ENCODE measurements around the gene PSMG1. TPM values are rescaled to one million over a fixed set of nuclear protein-coding genes. Genes with fewer than 3 reads are reported as not detected.

PSMG1 gene
- total RNA-seq, 1 donor from 2014 or later = 21.4 TPM

DNA sequence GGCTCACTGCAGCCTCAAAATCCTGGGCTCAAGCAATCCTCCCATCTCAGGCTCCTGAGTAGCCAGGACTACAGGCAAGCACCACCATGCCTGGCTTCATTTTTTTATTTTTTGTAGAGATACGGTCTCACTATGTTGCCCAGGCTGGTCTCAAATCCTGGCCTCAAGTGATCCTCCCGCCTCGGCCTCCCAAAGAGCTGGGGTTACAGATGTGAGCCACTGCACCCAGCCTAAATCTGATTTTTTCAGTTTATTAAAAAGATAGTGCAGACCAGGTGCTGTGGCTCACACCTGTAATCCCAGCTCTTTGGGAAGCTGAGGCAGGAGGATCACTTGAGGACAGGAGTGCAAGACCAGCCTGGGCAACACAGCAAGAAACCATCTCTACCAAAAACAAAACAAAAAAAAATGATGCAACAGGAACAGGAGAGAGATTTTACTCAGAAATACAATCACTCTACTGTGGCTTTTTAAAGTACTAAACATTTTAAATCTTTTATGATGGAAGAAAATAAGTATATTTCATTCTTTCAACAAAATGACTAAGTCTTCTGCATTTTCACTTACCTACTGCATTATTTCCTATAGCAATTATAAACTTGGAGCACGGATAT is 1.9 kb downstream of the PSMG1 start:
- Histone ChIP-seq H3K27ac (no peak overlapping the region), H3K4me3 (no peak overlapping the region), H3K27me3 (no peaks in the 10 kb centered on the region), H3K9me3 (no peaks in the 10 kb centered on the region), H3K36me3 (peaks cover 15% of the 10 kb centered on the region), H3K4me1 (peaks cover 17% of the 10 kb centered on the region)
- intact Hi-C loops (cut with DNase I) = no loop called here
- TF ChIP-seq, protein P1, sequence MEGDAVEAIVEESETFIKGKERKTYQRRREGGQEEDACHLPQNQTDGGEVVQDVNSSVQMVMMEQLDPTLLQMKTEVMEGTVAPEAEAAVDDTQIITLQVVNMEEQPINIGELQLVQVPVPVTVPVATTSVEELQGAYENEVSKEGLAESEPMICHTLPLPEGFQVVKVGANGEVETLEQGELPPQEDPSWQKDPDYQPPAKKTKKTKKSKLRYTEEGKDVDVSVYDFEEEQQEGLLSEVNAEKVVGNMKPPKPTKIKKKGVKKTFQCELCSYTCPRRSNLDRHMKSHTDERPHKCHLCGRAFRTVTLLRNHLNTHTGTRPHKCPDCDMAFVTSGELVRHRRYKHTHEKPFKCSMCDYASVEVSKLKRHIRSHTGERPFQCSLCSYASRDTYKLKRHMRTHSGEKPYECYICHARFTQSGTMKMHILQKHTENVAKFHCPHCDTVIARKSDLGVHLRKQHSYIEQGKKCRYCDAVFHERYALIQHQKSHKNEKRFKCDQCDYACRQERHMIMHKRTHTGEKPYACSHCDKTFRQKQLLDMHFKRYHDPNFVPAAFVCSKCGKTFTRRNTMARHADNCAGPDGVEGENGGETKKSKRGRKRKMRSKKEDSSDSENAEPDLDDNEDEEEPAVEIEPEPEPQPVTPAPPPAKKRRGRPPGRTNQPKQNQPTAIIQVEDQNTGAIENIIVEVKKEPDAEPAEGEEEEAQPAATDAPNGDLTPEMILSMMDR (IDR thresholded peaks at IDR 0.05) = no peak
- DNase-seq (no peak), ATAC-seq (no peak)

GRCh38 chr21:39180429-39181019 is 2.7 kb downstream of the PSMG1 start:
- peaks cover 19% of the 10 kb centered on the region for H3K36me3 ChIP-seq
- TF ChIP-seq, protein P1 (IDR thresholded peaks at IDR 0.05) = peak; percentile 14
- no peaks in the 10 kb centered on the region for H3K27me3 ChIP-seq
- peaks cover 17% of the 10 kb centered on the region for H3K4me1 ChIP-seq
- H3K9me3 ChIP-seq = no peaks in the 10 kb centered on the region
- H3K4me3 ChIP-seq = no peak overlapping the region
- DNase-seq (no peak), ATAC-seq (no peak)
- H3K27ac ChIP-seq = no peak overlapping the region
- intact Hi-C loops (cut with DNase I) = no loop called here

GRCh38 chr21:39178421-39178820 is 4.8 kb downstream of the PSMG1 start:
- Histone ChIP-seq H3K4me1 (peaks cover 11% of the 10 kb centered on the region), H3K36me3 (peaks cover 26% of the 10 kb centered on the region), H3K4me3 (no peak overlapping the region), H3K27ac (no peak overlapping the region), H3K9me3 (no peaks in the 10 kb centered on the region), H3K27me3 (no peaks in the 10 kb centered on the region)
- ATAC-seq = no peak
- intact Hi-C loops (cut with DNase I) = no loop called here
- TF ChIP-seq, protein P1 (IDR thresholded peaks at IDR 0.05) = no peak
- DNase-seq = no peak

GRCh38 chr21:39176271-39176709 is 7.0 kb downstream of the PSMG1 start:
- peaks cover 32% of the 10 kb centered on the region for H3K36me3 ChIP-seq

GRCh38 chr21:39175665-39176064 is 7.6 kb downstream of the PSMG1 start:
- no peak for DNase-seq
- H3K4me1 ChIP-seq = no peaks in the 10 kb centered on the region

More at GRCh38 chr21:39176271-39176709, 7.0 kb downstream of the PSMG1 start:
- intact Hi-C loops (cut with DNase I) = no loop called here
- H3K27ac ChIP-seq = no peak overlapping the region
- ATAC-seq (no peak), DNase-seq (no peak)
- TF ChIP-seq, protein P1 (IDR thresholded peaks at IDR 0.05) = no peak
- no peaks in the 10 kb centered on the region for H3K27me3 ChIP-seq
- no peak overlapping the region for H3K4me3 ChIP-seq
- H3K4me1 ChIP-seq = no peaks in the 10 kb centered on the region
- no peaks in the 10 kb centered on the region for H3K9me3 ChIP-seq

More at GRCh38 chr21:39175665-39176064, 7.6 kb downstream of the PSMG1 start:
- H3K9me3 ChIP-seq = no peaks in the 10 kb centered on the region
- TF ChIP-seq, protein P1 (IDR thresholded peaks at IDR 0.05) = no peak
- H3K4me3 ChIP-seq = no peak overlapping the region
- H3K27ac ChIP-seq = no peak overlapping the region
- no peaks in the 10 kb centered on the region for H3K27me3 ChIP-seq
- no peak for ATAC-seq
- intact Hi-C loops (cut with DNase I) = no loop called here
- peaks cover 36% of the 10 kb centered on the region for H3K36me3 ChIP-seq
